ENCODE results near the gene TUBGCP2.

The TUBGCP2 gene

DNA sequence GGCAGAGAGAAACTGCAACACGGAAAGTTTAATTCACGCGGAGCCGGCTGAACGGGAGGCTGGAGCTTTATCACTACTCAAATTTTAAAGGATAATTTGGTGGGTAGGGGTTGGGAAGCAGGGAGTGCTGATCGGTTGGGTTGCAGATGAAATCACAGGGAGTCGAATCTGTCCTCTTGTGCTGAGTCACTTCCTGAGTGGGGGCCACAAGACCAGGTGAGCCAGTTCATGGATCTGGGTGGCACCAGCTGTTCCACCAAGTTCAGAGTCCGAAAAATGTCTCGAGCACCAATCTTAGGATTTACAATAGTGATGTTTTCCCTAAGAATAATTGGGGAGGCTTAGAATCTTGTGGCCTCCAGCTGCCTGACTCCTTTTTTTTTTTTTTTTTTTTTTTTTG, 34.9 kb upstream of the TUBGCP2 start:
- no peak for TF ChIP-seq TAF1 (IDR thresholded peaks at IDR 0.05; ENCODE audit: borderline replicate concordance, insufficient read depth, low read length)
- no peak for TF ChIP-seq POLR2AphosphoS5 (IDR thresholded peaks at IDR 0.05; ENCODE audit: low read depth, low read length)

DNA sequence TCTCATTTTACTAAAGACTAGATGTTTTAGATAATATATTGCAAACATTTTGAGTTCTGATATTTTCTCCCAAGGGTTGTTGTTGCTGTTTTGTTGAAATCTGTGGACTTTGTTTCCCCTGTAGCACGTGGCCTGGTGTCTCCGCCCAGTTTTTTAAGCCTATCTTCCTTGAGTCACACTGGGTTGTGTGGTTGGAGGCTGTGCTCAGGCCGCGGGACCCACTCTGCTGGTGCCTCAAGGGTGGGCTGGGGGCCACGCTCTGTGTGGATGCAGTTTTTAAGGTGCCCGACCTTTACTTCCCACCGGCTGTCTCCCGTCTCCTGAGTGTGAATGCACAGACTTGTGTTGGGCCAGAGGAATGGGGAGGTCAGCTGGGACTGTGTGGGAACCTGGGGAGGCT, 34.3 kb upstream of the TUBGCP2 start:
- TF ChIP-seq, protein P1, sequence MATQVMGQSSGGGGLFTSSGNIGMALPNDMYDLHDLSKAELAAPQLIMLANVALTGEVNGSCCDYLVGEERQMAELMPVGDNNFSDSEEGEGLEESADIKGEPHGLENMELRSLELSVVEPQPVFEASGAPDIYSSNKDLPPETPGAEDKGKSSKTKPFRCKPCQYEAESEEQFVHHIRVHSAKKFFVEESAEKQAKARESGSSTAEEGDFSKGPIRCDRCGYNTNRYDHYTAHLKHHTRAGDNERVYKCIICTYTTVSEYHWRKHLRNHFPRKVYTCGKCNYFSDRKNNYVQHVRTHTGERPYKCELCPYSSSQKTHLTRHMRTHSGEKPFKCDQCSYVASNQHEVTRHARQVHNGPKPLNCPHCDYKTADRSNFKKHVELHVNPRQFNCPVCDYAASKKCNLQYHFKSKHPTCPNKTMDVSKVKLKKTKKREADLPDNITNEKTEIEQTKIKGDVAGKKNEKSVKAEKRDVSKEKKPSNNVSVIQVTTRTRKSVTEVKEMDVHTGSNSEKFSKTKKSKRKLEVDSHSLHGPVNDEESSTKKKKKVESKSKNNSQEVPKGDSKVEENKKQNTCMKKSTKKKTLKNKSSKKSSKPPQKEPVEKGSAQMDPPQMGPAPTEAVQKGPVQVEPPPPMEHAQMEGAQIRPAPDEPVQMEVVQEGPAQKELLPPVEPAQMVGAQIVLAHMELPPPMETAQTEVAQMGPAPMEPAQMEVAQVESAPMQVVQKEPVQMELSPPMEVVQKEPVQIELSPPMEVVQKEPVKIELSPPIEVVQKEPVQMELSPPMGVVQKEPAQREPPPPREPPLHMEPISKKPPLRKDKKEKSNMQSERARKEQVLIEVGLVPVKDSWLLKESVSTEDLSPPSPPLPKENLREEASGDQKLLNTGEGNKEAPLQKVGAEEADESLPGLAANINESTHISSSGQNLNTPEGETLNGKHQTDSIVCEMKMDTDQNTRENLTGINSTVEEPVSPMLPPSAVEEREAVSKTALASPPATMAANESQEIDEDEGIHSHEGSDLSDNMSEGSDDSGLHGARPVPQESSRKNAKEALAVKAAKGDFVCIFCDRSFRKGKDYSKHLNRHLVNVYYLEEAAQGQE (IDR thresholded peaks at IDR 0.05; ENCODE audit: insufficient read depth in 1 of 2, low read depth in 2 of 2, low read length in 2 of 2), result no peak
- no peak for TF ChIP-seq FOXP2 (optimal IDR thresholded peaks at IDR 0.05; ENCODE audit: borderline replicate concordance, extremely low read depth, extremely low read length, insufficient read depth)
- TF ChIP-seq SIN3A (IDR thresholded peaks at IDR 0.05; ENCODE audit: borderline replicate concordance, insufficient read depth, low read length), result no peak
- TF ChIP-seq POLR2AphosphoS5 (IDR thresholded peaks at IDR 0.05; ENCODE audit: low read depth, low read length), result no peak
- no peak for TF ChIP-seq TAF1 (IDR thresholded peaks at IDR 0.05; ENCODE audit: borderline replicate concordance, insufficient read depth, low read length)

DNA sequence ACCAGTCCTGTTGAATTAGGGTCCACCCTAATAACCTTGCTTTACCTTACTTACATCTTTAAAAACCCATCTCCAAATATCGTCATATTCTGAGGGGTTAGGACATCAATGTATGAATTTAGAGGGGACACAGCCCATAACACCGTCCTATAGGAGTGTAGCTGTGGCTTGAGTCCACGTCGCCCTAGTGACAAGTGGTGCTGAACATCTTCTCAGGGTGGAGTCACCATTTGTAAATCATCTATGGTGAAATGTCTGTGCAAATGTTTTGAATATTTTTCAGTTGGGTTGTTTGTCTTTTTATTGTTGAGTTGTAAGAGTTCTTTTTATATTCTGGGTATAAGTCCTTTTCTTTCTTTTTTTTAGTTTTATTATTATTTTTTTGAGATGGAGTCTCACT, 33.3 kb upstream of the TUBGCP2 start:
- no peak for TF ChIP-seq SIN3A (IDR thresholded peaks at IDR 0.05; ENCODE audit: borderline replicate concordance, insufficient read depth, low read length)
- TF ChIP-seq, protein P1 (IDR thresholded peaks at IDR 0.05; ENCODE audit: insufficient read depth in 1 of 2, low read depth in 2 of 2, low read length in 2 of 2), result no peak
- no peak for TF ChIP-seq TAF1 (IDR thresholded peaks at IDR 0.05; ENCODE audit: borderline replicate concordance, insufficient read depth, low read length)
- TF ChIP-seq FOXP2 (optimal IDR thresholded peaks at IDR 0.05; ENCODE audit: borderline replicate concordance, extremely low read depth, extremely low read length, insufficient read depth), result no peak
- TF ChIP-seq POLR2AphosphoS5 (IDR thresholded peaks at IDR 0.05; ENCODE audit: low read depth, low read length), result no peak

DNA sequence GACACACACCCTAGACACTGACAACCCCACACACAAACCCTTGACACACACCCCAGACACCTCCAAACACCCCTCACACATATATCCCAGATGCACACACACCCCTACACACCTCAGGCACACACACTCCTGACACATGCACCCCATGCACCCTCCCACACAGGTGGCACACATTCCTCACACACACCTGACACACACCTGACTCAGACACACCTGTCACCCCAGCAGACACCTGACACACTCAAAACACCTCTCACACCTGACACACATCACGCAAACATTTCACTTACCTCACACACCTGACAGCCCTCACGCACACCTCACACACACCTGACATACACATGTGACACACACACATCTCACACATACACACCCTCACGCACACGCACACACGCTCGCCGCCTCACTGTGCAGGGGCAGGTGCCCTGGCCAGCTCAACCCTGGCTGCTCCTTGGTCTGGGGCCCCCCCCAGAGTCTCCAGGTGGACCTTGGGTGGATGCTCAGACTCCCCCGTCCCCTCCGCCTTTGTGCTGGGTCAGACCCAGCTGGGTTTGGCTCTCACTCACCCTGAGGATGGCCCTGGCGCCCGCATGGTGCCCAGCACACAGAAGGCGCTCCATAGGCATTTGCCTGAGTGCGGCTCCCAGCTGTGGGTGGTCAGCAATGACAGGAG, 31.2 kb upstream of the TUBGCP2 start:
- TF ChIP-seq TAF1 (IDR thresholded peaks at IDR 0.05; ENCODE audit: borderline replicate concordance, insufficient read depth, low read length) (no peak), SIN3A (IDR thresholded peaks at IDR 0.05; ENCODE audit: borderline replicate concordance, insufficient read depth, low read length) (no peak)
- TF ChIP-seq, protein P1 (IDR thresholded peaks at IDR 0.05; ENCODE audit: insufficient read depth in 1 of 2, low read depth in 2 of 2, low read length in 2 of 2), result no peak

DNA sequence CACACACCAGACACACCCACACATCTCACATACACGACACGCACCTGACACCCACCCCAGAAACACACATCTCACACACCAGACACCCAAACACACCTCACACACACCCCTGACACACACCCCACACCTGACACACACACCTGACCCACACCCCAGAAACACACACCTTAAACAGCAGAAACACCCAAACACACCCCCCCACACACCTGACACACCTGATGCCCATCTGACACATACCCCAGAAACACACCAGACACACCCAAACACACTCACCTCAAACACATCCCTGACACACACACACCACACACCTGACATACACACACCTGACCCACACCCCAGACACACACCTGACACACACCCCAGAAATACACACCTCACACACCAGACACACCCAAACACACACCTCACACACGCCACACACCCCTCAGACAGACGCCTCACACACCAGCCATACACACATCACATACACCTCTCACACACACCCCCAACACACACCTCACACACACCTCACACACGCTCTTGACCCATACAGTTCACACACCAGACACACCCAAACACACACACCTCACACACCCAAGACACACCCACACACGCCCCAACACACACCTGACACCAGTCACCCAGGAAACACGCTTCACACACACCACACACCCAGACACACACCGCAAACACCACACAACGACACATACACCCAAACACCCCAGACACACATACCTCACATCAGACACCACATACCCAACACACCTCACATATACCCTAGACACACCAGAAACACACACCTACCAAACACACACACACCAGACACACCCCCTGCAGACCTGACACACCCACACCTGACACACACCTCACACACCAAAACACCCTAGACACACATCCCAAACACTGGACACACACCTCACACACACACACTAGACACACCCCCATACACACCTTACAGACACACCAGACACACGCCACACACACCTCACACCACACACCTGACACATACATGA, 29.7 kb upstream of the TUBGCP2 start:
- no peak for TF ChIP-seq SIN3A (IDR thresholded peaks at IDR 0.05; ENCODE audit: borderline replicate concordance, insufficient read depth, low read length)
- no peak for TF ChIP-seq TAF1 (IDR thresholded peaks at IDR 0.05; ENCODE audit: borderline replicate concordance, insufficient read depth, low read length)
- no peak for TF ChIP-seq FOXP2 (optimal IDR thresholded peaks at IDR 0.05; ENCODE audit: borderline replicate concordance, extremely low read depth, extremely low read length, insufficient read depth)
- TF ChIP-seq, protein P1 (IDR thresholded peaks at IDR 0.05; ENCODE audit: insufficient read depth in 1 of 2, low read depth in 2 of 2, low read length in 2 of 2), result no peak
- TF ChIP-seq POLR2AphosphoS5 (IDR thresholded peaks at IDR 0.05; ENCODE audit: low read depth, low read length), result no peak
